CD4-positive, alpha-beta T cell treated with Interferon alpha-2 for 1 hour (primary cell): Measurements from ENCODE around the gene TUBB2B.
"Not testable (repeated sequence)": the region's sequence is repeated elsewhere in the genome, so short reads cannot be mapped to it uniquely, and the experiment has no call there.

Experiments used
- DNase-seq, 2 donors: peaks; one replicate each; pipeline ENCODE4 v3.0.0-alpha.2; 2020 to 2022

Gene TUBB2B

GRCh38 chr6:3209114-3210023, 18.1 kb downstream of the TUBB2B start:
- peak in 1 of 2 donors; percentile 33 for DNase-seq

GRCh38 chr6:3208775-3209113, 18.7 kb downstream of the TUBB2B start:
- DNase-seq: no peak

DNA sequence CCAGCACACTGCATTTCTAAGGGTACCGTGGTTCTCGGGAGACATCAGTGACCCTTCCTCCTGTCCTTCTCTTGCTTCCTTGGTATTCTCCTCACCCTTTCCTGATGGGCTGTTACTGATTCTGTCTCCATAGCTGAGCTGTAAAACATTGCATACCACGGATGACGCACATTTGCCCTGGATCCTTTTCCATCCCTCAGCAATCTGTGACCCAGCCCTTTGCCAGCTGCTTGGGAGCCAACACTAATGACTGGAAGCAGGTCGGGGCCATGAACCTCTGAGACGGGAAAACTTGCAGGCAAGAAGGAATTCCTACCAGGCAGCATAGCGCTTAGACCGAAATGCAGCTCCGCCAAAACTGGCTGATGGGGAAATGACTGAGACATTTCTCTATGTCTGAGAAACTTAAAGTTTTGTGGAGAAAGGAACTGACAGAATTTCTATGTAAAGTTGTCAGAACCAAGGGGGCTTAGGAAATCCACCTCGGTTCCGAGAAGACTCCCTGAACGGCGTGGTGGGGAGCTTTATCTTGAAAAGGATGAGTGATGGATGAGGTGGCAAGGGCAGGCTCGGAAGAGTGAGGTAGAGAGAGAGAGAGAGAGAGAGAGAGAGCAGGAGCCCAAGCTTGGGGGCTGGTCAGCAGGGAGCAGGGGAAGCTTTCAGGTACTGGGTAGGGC, 19.2 kb downstream of the TUBB2B start:
- DNase-seq: no peak

DNA sequence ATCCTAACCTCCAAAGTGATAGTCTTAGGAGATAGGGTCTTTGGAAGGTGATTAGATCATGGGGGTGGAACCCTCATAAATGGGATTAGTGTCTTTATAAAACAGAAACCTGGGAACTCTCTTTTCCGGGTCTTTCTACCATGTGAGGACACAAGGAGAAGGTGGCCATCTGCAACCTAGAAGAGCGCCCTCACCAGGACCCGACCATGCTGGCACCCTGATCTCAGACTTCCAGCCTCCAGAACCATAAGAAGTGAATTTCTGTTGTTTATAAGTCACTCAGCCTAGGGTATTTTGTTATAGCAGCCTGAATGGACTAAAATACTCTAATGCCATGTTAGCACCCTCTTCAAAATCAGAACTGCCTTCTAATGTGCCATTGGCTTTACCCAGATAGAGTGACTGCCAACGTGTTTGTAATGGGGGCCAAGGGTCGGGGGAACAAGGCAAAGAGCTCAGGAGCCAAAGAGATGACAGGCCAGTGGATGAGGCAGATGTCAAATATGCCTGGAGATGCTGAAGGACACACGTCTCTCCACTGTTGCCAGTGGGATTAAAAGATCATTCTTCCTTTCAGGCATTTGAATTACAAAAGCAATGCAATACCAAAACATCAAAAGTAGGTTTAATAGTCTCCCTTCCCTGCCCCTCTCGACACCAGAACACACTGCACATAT, 21.0 kb downstream of the TUBB2B start:
- no peak for DNase-seq

DNA sequence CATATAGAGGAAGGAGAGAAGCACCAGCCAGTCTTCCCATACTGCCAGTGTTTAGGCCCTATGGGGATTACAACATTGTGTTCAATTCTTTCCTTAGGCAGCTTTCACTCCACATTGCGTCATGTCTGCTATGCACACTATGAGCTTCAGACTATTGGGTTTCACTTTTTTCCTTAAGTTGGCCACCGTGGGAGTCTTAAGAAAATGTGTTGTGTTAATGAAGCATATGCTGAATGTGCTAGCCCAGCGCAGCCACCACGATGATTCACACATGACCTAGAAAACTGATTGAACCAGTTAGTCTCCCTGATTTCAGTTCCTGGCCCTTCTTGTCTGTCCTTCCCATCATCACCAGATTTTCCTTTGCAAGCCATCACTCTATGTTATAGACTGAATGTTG, 21.5 kb downstream of the TUBB2B start:
- DNase-seq: no peak

DNA sequence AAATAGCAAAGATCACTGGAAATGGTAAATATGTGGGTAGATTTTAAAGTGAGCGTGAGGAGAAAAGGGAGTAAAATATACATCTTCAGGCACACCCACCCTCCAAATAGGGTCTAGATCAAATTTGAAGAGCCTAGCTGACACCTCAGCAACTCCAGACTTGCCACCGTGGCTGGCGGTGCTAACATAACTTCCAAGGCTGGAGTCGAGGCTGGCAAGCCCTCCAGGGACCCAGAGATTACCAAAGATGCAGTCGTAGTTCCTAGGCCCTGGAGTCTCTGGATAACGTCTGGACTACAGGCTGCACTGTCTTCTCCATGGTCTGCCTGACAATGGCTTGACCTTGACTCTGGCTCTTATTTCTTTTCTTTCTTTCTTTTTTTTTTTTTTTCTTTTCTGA, 22.5 kb downstream of the TUBB2B start:
- DNase-seq: no peak

GRCh38 chr6:3202999-3203696, 24.3 kb downstream of the TUBB2B start:
- no peak for DNase-seq

DNA sequence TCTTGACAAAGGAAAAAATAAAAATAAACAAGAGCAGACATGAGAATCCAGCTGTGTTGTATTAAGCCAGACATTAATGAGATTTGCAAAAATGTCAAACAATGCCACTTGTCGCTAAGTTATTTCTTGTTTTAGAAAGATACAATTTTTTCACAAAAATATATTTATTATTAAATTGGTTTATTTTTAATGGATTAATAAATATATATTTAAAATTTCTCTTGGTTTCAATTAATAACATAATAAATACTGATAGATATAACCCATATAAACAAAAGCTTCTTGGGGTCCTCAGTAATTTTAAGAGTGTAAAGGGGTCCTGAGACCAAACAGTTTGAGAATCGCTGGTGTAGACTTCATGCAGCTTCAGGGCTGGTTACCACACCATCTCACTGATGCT, 26.1 kb downstream of the TUBB2B start:
- no peak for DNase-seq

GRCh38 chr6:3200682-3201081, 26.8 kb downstream of the TUBB2B start:
- DNase-seq: no peak

GRCh38 chr6:3199382-3199781, 28.1 kb downstream of the TUBB2B start:
- DNase-seq: no peak

- DNase-seq: not testable (repeated sequence)
Observed at GRCh38 chr6:3197734-3198133, 29.7 kb downstream of the TUBB2B start.

DNA sequence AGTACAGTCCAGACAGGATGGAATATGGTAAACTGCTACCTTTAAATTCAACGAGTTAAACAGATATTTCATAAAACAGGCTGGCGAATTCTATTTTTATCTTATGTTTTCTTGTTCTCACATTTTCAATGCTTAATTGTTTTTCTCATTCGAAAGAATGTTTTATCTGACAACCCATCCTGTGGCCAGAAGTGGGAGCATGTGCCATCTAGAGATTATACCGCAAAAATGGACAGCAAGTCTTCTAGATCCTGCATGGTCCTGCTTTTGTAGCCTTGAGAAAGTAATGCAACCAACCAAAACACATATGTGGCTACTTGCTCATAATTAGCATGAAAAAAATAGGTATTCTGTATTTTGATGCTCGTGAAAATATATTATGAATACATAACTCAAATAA, 30.7 kb downstream of the TUBB2B start:
- no peak for DNase-seq

DNA sequence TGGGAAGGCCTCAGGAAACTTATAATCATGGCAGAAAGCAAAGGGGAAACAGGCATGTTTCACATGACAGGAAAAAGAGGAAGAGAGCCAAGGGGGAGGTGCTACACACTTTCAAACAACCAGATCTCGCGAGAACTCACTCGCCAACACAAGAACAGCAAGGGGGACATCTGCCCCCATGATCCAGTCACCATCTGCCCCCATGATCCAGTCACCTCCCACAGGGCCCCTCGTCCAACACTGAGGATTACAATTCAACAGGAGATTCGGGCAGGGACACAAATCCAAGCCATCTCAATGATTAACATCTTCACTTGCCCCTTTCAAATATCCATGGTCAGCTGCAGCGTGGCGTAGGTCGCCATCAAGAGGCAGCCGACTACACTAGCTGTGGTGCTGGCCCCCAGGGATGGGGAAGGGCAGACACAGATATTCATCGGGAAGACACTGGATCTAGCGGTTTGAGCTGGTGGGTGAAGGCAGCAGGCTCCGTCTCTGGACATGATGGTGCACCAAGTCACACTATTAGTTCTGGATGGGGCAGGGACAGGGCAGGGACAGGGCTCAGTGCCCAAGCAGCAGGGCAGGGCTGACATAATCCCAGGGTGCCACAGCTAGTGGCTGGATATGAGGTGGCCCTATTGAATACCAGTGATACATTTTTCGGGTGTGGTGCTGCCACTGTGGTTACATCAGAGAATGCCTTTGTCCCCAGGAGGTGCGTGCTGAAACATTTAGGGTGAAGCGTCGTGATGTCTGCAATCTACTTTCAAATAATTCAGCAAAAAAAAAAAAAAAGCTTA, 31.6 kb downstream of the TUBB2B start:
- DNase-seq: no peak

DNA sequence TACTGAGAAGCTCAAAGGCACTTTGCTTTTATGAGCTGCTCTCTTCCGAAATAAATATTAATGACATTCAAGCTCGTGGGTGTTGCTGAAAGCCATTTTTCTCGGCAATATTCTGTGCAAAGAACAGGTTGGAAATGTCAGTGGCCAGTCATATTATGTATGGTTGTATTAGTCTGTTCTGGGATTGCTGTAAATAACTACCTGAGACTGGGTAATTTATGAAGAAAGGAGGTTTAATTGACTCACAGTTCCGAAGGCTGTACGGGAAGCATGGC, 32.1 kb downstream of the TUBB2B start:
- DNase-seq: no peak

- DNase-seq: no peak
Observed at GRCh38 chr6:3194535-3195419, 32.7 kb downstream of the TUBB2B start.

- no peak for DNase-seq
Observed at GRCh38 chr6:3193102-3193849, 34.2 kb downstream of the TUBB2B start.

GRCh38 chr6:3190779-3191178, 36.7 kb downstream of the TUBB2B start:
- no peak for DNase-seq

- DNase-seq: no peak
Observed at GRCh38 chr6:3190056-3190455, 37.4 kb downstream of the TUBB2B start.

- not testable (repeated sequence) for DNase-seq
Observed at GRCh38 chr6:3189192-3189591, 38.3 kb downstream of the TUBB2B start.

DNA sequence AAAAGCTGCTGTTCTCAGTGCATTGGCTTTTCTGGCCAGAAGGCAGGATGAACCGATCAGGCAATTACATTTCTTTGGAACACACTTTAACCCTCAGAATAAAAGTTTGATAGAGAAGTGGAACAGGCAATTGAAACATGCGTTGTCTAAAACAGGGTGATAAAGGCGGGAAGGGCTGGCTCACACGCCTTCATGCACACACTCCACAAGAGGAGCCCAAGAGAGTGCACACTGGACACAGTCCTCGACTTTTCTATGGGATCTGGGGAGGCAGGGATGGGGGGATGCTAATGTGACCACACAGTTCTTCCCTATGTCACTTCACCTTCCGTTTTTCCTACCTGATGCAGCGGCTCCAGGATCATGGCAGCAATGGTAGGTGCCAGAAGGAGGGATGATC, 39.2 kb downstream of the TUBB2B start:
- DNase-seq: no peak

- DNase-seq: no peak
Observed at GRCh38 chr6:3186974-3187382, 40.5 kb downstream of the TUBB2B start.
